Neural progenitor cell (in vitro differentiated cells): Measurements from ENCODE around the gene RB1. TPM values are rescaled to one million over a fixed set of nuclear protein-coding genes. Genes with fewer than 3 reads are reported as not detected.

Experiments
- DNase-seq: peaks from one replicate; pipeline ENCODE4 v3.0.0-alpha.2; 2016; ENCODE audit warnings: low spot score
- H2AFZ ChIP-seq: fragments of 200-600 bp; sonication (generic); replicated peaks from 2 replicates; pipeline ENCODE4 v1.6.1; 2016; ENCODE audit warnings: antibody characterized with exemption
- H3F3A ChIP-seq: fragments of 200-600 bp; sonication (generic); 2 replicates; pipeline ENCODE4 v1.6.1; 2016; ENCODE audit warnings: antibody characterized with exemption, low read depth
- H3K27ac ChIP-seq: fragments of 200-600 bp; sonication (generic); 2 replicates; pipeline ENCODE4 v1.5.1; 2016; ENCODE audit warnings: mild to moderate bottlenecking
- H3K27me3 ChIP-seq: fragments of 200-600 bp; sonication (generic); 2 replicates; pipeline ENCODE4 v1.6.1; 2016; ENCODE audit warnings: mild to moderate bottlenecking, moderate library complexity
- H3K36me3 ChIP-seq: fragments of 200-600 bp; sonication (generic); 2 replicates; pipeline ENCODE4 v1.5.1; 2016
- H3K4me1 ChIP-seq: fragments of 200-600 bp; sonication (generic); 2 replicates; pipeline ENCODE4 v1.6.1; 2016; ENCODE audit warnings: mixed run types
- H3K4me2 ChIP-seq: fragments of 200-600 bp; sonication (generic); 2 replicates; pipeline ENCODE4 v1.6.1; 2016
- H3K4me3 ChIP-seq: fragments of 200-600 bp; sonication (generic); 2 replicates; pipeline ENCODE4 v1.5.1; 2016
- H3K79me2 ChIP-seq: fragments of 200-600 bp; sonication (generic); 2 replicates; pipeline ENCODE4 v1.6.1; 2016; ENCODE audit warnings: low read depth
- H3K9ac ChIP-seq: fragments of 200-600 bp; sonication (generic); 2 replicates; pipeline ENCODE4 v1.6.1; 2016
- H3K9me3 ChIP-seq: fragments of 200-600 bp; sonication (generic); 2 replicates; pipeline ENCODE4 v1.5.1; 2016; ENCODE audit warnings: low read depth
- H4K20me1 ChIP-seq: fragments of 200-600 bp; sonication (generic); 2 replicates; pipeline ENCODE4 v1.6.1; 2016; ENCODE audit warnings: low read depth
- H3K27ac Mint-ChIP-seq: 3 replicates; pipeline ENCODE4 v1.8.0; 2021; ENCODE audit warnings: mixed read lengths
- H3K27me3 Mint-ChIP-seq: 2 replicates; pipeline ENCODE4 v1.8.0; 2022; ENCODE audit warnings: low read depth, mild to moderate bottlenecking, inconsistent platforms, moderate library complexity, mixed read lengths; ENCODE audit not compliant: insufficient read depth
- H3K36me3 Mint-ChIP-seq: 3 replicates; pipeline ENCODE4 v1.8.0; 2021; ENCODE audit warnings: mixed read lengths
- H3K4me1 Mint-ChIP-seq: 3 replicates; pipeline ENCODE4 v1.8.0; 2021; ENCODE audit warnings: mixed read lengths
- H3K4me3 Mint-ChIP-seq: 3 replicates; pipeline ENCODE4 v1.8.0; 2021; ENCODE audit warnings: mild to moderate bottlenecking, moderate library complexity, mixed read lengths
- H3K9me3 Mint-ChIP-seq: 3 replicates; pipeline ENCODE4 v1.8.0; 2020; ENCODE audit warnings: mixed read lengths
- CTCF ChIP-seq: fragments of 200-600 bp; sonication (generic); IDR thresholded peaks from 2 replicates; pipeline ENCODE4 v1.5.1; 2017; ENCODE audit warnings: antibody characterized with exemption, mild to moderate bottlenecking
- EZH2 ChIP-seq: fragments of 200-600 bp; sonication (generic); IDR thresholded peaks from 2 replicates; pipeline ENCODE4 v1.6.1; 2017; ENCODE audit warnings: antibody characterized with exemption, mild to moderate bottlenecking, moderate library complexity
- EZH2phosphoT487 ChIP-seq: fragments of 200-600 bp; sonication (generic); IDR thresholded peaks from 2 replicates; pipeline ENCODE4 v1.6.1; 2017; ENCODE audit warnings: antibody characterized with exemption
- total RNA-seq: library from RNA; depleted of rRNA; stranded (reverse); fragments of >200 nt; gene quantifications from 2 replicates; pipeline ENCODE4 v1.2.3, GENCODE V29; 2015; ENCODE audit warnings: low replicate concordance

Gene RB1
- total RNA-seq, 1 donor from 2014 or later: 39.5 TPM

GRCh38 chr13:48446464-48446863 lies 142.9 kb downstream of the RB1 start:
- Mint-ChIP-seq H3K4me3 (no peak overlapping the region), H3K36me3 (no peaks in the 10 kb centered on the region), H3K27ac (no peak overlapping the region), H3K4me1 (no peaks in the 10 kb centered on the region), H3K27me3 (no peaks in the 10 kb centered on the region), H3K9me3 (peaks cover 10% of the 10 kb centered on the region)
- Histone ChIP-seq H3K27me3 (no peaks in the 10 kb centered on the region), H3K9ac (no peak overlapping the region), H3K4me3 (no peak overlapping the region), H3K9me3 (peaks cover 7% of the 10 kb centered on the region), H3K4me2 (no peak overlapping the region), H3K79me2 (peaks cover 3% of the 10 kb centered on the region), H3F3A (no peaks in the 10 kb centered on the region), H3K4me1 (no peaks in the 10 kb centered on the region), H3K27ac (no peak overlapping the region), H4K20me1 (no peaks in the 10 kb centered on the region), H3K36me3 (no peaks in the 10 kb centered on the region), H2AFZ (no peak overlapping the region)
- DNase-seq: no peak
- TF ChIP-seq CTCF: no peak
- TF ChIP-seq EZH2phosphoT487: no peak
- TF ChIP-seq EZH2: no peak

GRCh38 chr13:48448285-48448958 lies 144.9 kb downstream of the RB1 start:
- Mint-ChIP-seq H3K4me3 (no peak overlapping the region), H3K27ac (no peak overlapping the region), H3K9me3 (peaks cover 12% of the 10 kb centered on the region), H3K36me3 (peaks cover 4% of the 10 kb centered on the region), H3K27me3 (no peaks in the 10 kb centered on the region), H3K4me1 (no peaks in the 10 kb centered on the region)
- Histone ChIP-seq H3K9ac (no peak overlapping the region), H3K9me3 (peaks cover 7% of the 10 kb centered on the region), H3K4me3 (no peak overlapping the region), H3K4me1 (no peaks in the 10 kb centered on the region), H3K4me2 (no peak overlapping the region), H3K36me3 (no peaks in the 10 kb centered on the region), H3K79me2 (peaks cover 3% of the 10 kb centered on the region), H3F3A (no peaks in the 10 kb centered on the region), H2AFZ (no peak overlapping the region), H3K27me3 (no peaks in the 10 kb centered on the region), H3K27ac (no peak overlapping the region), H4K20me1 (no peaks in the 10 kb centered on the region)
- TF ChIP-seq CTCF: no peak
- TF ChIP-seq EZH2phosphoT487: no peak
- no peak for DNase-seq

GRCh38 chr13:48448959-48449614 lies 145.5 kb downstream of the RB1 start:
- Histone ChIP-seq H3K4me2 (no peak overlapping the region), H4K20me1 (no peaks in the 10 kb centered on the region), H3K9me3 (peaks cover 7% of the 10 kb centered on the region), H2AFZ (no peak overlapping the region), H3F3A (no peaks in the 10 kb centered on the region), H3K9ac (no peak overlapping the region), H3K79me2 (peaks cover 3% of the 10 kb centered on the region), H3K36me3 (no peaks in the 10 kb centered on the region), H3K4me3 (no peak overlapping the region), H3K27me3 (no peaks in the 10 kb centered on the region), H3K27ac (no peak overlapping the region), H3K4me1 (no peaks in the 10 kb centered on the region)
- H3K36me3 Mint-ChIP-seq: peaks cover 4% of the 10 kb centered on the region
- H3K9me3 Mint-ChIP-seq: peaks cover 12% of the 10 kb centered on the region
- H3K4me1 Mint-ChIP-seq: no peaks in the 10 kb centered on the region
- no peak overlapping the region for H3K4me3 Mint-ChIP-seq
- TF ChIP-seq EZH2phosphoT487: no peak
- no peak for TF ChIP-seq CTCF
- no peak for TF ChIP-seq EZH2
- no peak overlapping the region for H3K27ac Mint-ChIP-seq
- no peaks in the 10 kb centered on the region for H3K27me3 Mint-ChIP-seq
- DNase-seq: no peak
